Kidney epithelial cell (primary cell): ENCODE data around the gene CTNS. TPM values are rescaled to one million over a fixed set of nuclear protein-coding genes. Genes with fewer than 3 reads are reported as not detected.

ENCODE experiments used
- DNase-seq: peaks from one replicate; pipeline ENCODE4 v3.0.0-alpha.2; 2010; ENCODE audit warnings: low read depth
- H3K27me3 ChIP-seq: 2 replicates; pipeline ENCODE4 v1.6.0; 2011; ENCODE audit warnings: low read length; ENCODE audit not compliant: control insufficient read depth, insufficient read depth
- H3K36me3 ChIP-seq: 2 replicates; pipeline ENCODE4 v1.5.1; 2011; ENCODE audit warnings: low read length; ENCODE audit not compliant: control insufficient read depth, insufficient read depth
- H3K4me3 ChIP-seq: 2 replicates; pipeline ENCODE4 v1.5.1; 2011; ENCODE audit warnings: low read depth, mild to moderate bottlenecking, control low read depth, low read length
- CTCF ChIP-seq: IDR thresholded peaks from 2 replicates; pipeline ENCODE4 v1.5.1; 2011; ENCODE audit warnings: mild to moderate bottlenecking, moderate library complexity, low read length, control low read depth, inconsistent platforms; ENCODE audit not compliant: insufficient read depth, poor library complexity, severe bottlenecking
- total RNA-seq: library from RNA; depleted of rRNA; stranded (reverse); fragments of >200 nt; gene quantifications from 2 replicates; pipeline ENCODE4 v1.2.3, GENCODE V29; 2015

CTNS gene
- total RNA-seq, 1 donor from 2014 or later = 55.4 TPM

GRCh38 chr17:3627769-3628167, 8.8 kb upstream of the CTNS start:
- Histone ChIP-seq H3K4me3 (no peak overlapping the region), H3K27me3 (no peaks in the 10 kb centered on the region), H3K36me3 (peaks cover 2% of the 10 kb centered on the region)
- TF ChIP-seq CTCF = no peak
- no peak for DNase-seq

- no peaks in the 10 kb centered on the region for H3K36me3 ChIP-seq
Observed at GRCh38 chr17:3630781-3631180, 5.8 kb upstream of the CTNS start.

GRCh38 chr17:3632287-3632686, 4.3 kb upstream of the CTNS start:
- Histone ChIP-seq H3K27me3 (no peaks in the 10 kb centered on the region), H3K36me3 (no peaks in the 10 kb centered on the region), H3K4me3 (no peak overlapping the region)
- DNase-seq = no peak
- TF ChIP-seq CTCF = no peak

More at GRCh38 chr17:3630781-3631180, 5.8 kb upstream of the CTNS start:
- no peak for TF ChIP-seq CTCF
- H3K4me3 ChIP-seq = no peak overlapping the region
- DNase-seq = no peak
- H3K27me3 ChIP-seq = no peaks in the 10 kb centered on the region

GRCh38 chr17:3635474-3636153, 946 bp upstream of the CTNS start:
- no peaks in the 10 kb centered on the region for H3K27me3 ChIP-seq
- H3K36me3 ChIP-seq = peaks cover 1% of the 10 kb centered on the region
- no peak for TF ChIP-seq CTCF
- DNase-seq = no peak
- H3K4me3 ChIP-seq = peak overlapping the region; percentile 97

GRCh38 chr17:3636908-3637373, 381 bp downstream of the CTNS start:
- no peak for DNase-seq

More at GRCh38 chr17:3636908-3637373, 381 bp downstream of the CTNS start:
- peaks cover 1% of the 10 kb centered on the region for H3K36me3 ChIP-seq
- H3K27me3 ChIP-seq = no peaks in the 10 kb centered on the region
- TF ChIP-seq CTCF = no peak
- peak overlapping the region; percentile 97 for H3K4me3 ChIP-seq
